Activated CD4-positive, alpha-beta T cell treated with anti-CD3 and anti-CD28 coated beads for 48 hours (primary cell): ENCODE data around the gene DLGAP3.
A peak's percentile ranks its signal among the peaks of the same experiment; 100 is the strongest.

Experiments
- DNase-seq: peaks from one replicate; pipeline ENCODE4 v3.0.0-alpha.2; 2020

The DLGAP3 gene

DNA sequence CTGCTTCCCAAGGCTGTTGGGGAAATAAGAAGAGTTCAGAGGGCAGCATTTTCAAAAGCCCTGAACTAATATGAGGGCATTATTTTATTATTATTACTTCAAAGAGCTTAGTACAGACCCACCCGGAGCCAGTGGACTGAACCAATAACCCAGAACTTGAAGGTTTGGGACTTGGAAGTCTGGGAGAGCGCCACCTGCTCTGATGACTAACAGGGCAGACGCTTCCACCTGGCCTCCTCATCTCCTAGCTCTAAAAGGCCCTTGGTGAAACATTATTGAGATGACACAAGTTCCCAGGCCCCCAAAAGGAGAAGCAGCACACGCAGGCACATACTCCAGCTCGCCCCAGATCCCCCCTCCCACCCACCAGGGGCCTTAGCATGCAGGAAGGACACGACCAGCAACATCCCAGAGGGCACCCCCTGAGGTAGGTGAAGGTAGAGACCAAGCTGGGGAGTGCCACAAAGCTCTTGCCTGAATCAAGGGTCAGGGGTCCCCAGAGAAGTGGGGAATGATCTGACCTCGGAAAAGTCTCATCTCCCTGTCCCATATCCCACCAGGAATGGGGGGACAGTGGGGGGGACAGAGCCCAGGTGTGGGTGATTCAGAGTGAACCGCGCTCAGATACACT lies 1.3 kb downstream of the DLGAP3 start:
- DNase-seq: no peak

- no peak for DNase-seq
Observed at GRCh38 chr1:34927316-34927715, 2.1 kb downstream of the DLGAP3 start.

GRCh38 chr1:34926894-34927293 lies 2.6 kb downstream of the DLGAP3 start:
- no peak for DNase-seq

DNA sequence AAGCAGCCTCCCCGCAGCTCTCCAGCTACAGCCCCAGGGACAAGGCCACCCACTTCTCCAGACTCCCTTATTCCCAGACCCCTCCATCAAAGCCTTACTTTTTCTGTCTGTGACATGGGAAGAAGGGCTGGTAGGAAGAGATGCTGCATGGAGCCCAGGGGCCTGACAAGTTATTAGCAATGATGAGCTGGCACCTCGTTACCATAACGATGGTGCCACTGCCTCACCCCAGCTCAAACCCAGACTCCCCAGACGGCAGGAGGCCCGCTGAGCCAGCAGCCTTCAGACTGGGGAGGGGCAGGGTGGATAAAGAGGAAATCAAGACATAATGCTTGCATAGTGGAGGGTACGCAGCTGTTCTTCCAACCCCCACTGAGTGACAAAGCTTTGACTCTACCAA lies 3.3 kb downstream of the DLGAP3 start:
- DNase-seq: no peak

- DNase-seq: no peak
Observed at GRCh38 chr1:34925730-34926129, 3.7 kb downstream of the DLGAP3 start.

DNA sequence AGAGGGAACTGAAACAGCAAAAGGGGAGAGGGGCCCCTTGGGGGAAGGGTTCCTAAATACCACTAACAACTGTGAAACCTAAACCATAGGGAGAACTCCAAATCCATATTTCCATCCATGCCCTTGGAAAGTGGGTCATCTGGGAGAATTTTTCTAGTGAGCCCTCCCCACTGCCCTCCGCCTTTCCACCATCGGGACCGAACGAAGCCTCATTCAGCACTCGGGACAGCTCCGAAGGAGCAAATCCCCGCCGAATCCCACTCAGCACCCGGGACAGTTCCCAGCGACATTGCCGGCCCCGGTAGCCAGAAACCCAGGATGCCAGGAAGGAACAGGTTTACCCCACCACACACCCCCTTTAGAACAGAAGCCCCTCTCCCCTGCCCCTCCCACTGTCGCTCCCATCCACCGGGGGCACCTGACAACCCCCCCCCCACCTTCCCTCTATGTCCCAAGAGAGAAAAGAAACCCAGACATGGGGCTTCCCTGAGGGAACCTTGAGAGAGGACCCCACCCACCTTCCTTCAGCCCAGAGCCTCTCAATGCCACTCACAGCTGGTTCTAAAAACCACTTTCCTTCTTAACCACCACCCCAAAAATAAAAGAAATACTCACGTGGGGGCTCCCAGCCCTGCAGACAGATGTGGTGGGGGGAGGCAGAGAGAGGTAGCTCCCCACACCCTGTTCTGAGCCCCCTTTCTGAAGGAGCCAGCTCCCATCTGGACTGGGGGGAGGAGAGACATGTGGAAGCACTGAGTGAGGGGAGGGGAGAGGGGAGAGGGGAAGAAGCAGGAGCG lies 4.5 kb downstream of the DLGAP3 start:
- DNase-seq: peak; percentile 74

DNA sequence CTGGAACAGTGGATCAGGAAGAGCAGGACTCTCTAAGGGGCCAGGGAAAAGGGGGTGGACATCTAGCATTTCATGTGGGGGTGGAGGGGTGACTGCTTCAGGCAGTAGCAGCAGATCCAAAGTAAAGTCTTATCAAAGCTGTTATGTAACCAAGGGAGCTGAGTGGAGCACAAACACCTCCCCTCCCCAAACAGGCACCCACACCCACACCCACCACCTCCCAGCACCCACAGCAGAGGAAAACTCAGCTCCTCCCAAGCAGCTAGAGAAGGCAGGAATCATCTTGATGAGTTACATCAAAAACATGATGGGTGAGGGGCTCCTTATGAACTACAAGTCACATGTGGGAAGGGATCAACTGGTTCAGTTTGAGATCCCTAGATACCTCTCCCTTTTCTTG lies 6.0 kb downstream of the DLGAP3 start:
- DNase-seq: no peak

GRCh38 chr1:34918977-34919561 lies 10.4 kb downstream of the DLGAP3 start:
- no peak for DNase-seq

DNA sequence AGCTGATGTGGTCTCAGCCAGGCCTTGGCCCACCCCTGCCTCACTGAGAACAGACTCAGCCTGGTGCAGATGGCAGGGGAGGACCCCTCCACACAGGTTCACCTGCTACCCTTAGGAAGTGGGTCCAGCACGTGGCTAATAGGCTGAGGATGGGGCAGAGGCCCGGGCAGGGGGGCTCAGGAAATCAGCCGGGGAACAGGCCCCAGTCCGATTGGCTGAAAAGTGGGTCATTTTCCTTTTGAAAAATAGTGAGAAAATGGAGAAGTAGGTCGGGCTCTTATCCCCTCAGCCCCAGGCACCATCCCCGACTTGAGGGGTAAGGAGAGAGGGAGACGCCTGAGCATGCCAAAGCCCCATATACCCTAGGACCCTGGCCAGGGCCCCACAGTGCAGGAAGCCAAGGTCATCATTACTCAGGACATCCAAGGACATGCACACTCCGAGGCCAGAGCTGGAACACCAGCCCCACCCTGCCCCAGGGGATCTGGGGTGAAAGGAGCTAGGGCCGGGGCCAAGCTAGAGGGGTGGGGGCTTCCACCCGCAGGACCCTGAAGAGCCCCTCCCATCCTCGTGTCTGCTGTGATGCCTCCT lies 11.0 kb downstream of the DLGAP3 start:
- no peak for DNase-seq

DNA sequence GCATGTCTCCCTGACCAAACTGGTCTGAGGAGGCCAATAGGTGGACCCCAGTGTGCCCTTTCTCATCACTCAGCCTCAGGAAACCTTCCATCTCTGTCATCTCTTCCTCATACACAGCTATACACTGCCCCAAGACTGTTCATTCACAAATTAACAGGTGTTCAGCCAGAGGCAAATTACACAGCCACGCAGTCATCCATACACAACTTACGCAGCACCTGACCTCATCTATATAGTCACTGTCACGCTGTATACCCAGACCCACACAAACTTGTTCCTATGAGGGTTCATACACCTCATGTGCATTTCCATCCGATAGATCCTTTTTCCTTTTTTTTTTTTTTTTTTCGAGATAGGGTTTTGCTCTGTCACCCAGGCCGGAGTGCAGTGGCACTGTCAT lies 12.4 kb downstream of the DLGAP3 start:
- no peak for DNase-seq

DNA sequence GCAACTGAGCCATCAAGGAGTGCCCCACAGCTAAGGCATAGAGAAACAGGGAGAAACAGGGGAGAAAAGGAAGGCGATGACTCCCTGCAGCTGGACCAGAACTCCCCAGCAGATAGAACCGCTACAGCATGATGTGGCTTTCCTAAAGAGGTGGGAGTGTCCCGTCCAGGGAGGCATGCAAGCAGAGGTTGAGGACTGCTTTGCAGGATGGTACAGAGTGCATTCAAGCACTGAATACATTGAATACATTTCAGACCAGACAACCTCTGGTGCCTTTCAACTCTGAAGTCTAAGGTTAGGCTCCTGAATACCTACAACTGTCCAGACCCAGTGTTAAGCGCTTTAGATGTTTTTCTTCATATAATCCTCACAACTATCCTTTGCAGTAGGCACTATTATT lies 13.3 kb downstream of the DLGAP3 start:
- no peak for DNase-seq

- DNase-seq: no peak
Observed at GRCh38 chr1:34915521-34915920, 13.9 kb downstream of the DLGAP3 start.

DNA sequence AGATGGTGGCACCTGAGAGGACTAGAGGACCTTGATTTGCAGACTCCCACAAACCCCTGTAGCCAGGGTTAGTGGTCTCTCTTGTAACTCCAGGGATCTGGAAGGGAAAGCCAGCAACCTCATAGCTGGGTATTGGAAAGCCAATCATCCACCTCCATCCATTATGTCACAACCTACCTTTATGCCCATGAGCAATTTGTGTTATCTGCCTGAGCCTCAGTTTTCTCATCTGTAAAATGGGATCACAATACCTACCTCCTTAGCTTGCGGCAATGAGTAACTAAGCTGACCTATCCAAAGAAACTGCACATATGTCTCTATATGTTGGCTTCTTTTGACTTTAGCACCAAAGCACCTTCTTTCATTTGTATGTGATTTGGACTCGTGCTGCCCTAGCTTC lies 14.5 kb downstream of the DLGAP3 start:
- DNase-seq: no peak

GRCh38 chr1:34911465-34911864 lies 18.0 kb downstream of the DLGAP3 start:
- no peak for DNase-seq

- no peak for DNase-seq
Observed at GRCh38 chr1:34910425-34910824, 19.0 kb downstream of the DLGAP3 start.

- DNase-seq: no peak
Observed at GRCh38 chr1:34908369-34908768, 21.1 kb downstream of the DLGAP3 start.

DNA sequence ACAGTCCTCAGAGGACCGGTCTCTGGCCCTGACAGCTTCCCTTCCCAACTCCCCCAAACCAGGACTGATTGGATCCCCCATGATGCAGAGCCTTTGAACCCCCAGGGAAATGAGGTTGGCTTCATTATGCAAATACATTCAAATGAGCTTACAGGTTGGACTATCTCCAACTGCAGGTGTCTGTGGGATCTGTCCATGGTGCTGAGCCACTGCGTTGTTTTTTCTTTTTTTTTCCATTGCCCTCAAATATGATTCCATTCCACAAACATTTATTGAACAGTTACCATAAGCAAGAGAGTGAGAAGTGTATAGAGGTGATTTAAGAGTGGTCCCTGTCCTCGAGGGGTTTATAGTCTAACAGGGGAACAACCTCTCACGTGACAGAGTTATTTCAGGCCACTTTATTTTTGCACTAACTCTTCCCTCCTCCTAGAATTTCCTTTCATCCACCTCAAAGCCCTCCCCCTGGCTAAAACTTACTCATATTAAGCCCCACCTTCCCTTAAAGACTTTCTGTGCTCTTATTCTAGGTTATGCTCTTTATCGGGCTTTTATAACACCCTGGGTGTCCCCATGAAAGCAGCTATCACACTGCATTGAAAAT lies 21.9 kb downstream of the DLGAP3 start:
- no peak for DNase-seq

- no peak for DNase-seq
Observed at GRCh38 chr1:34906756-34907155, 22.7 kb downstream of the DLGAP3 start.

- no peak for DNase-seq
Observed at GRCh38 chr1:34906222-34906621, 23.2 kb downstream of the DLGAP3 start.

DNA sequence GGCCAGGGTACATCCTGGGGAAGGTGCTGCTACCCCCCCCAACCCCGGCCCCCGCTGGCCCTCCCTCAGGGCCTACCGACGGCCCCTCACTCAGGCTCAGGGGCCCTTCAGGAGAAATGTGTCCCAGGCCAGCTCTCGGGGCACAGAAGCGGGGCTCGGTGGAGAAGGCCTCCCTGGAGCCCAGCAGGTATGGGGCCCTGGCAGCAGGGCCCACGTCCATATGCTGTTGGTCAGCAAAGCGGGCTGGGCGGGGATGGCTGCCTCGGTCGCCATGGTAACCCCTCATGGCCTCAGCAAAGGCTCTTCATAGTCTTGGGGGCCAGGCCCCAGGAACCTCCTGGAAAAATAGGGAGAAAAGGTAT lies 24.4 kb downstream of the DLGAP3 start:
- no peak for DNase-seq

GRCh38 chr1:34904236-34905097 lies 25.0 kb downstream of the DLGAP3 start:
- no peak for DNase-seq

DNA sequence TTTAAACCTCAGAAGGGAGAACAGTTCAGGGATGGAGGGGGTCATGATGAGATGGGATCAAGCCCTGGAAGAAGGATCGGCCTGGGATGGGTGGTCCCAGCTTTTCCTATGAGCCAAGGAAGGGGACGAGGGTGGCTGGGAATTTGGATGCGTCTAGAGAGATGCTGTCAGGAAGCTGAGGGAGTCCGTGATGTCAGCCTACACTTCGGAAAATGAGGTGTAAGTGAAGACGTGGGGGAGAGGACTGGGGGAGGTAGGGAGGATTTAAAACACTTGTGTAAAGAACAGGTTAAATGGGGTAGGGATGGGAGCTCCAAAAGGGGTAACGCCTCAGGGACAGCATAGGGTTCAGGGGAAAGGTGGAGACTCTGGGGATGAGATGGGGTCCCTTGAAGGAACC lies 27.5 kb downstream of the DLGAP3 start:
- no peak for DNase-seq
